OCI-LY7 (cell line): ENCODE measurements around the gene CDKAL1. TPM values are rescaled to one million over a fixed set of nuclear protein-coding genes. Genes with fewer than 3 reads are reported as not detected.

Source experiments
- BruUV-seq: library from RNA; stranded (reverse); fragments of 400-500 nt; replicated peaks from 2 replicates; lab custom pipeline; 2021; lab: Mats Ljungman, UMichigan
- CTCF ChIA-PET: fragments of 300-600 bp; sonication (Branson Sonifier 250); formaldehyde crosslinking; loops from one replicate; lab custom pipeline; 2022; ENCODE audit warnings: antibody characterized with exemption; ENCODE audit not compliant: unreplicated experiment; lab: Charles Lee
- POLR2A ChIA-PET: fragments of 300-600 bp; sonication (Branson Sonifier 250); formaldehyde crosslinking; loops from one replicate; lab custom pipeline; 2022; ENCODE audit warnings: antibody characterized with exemption; lab: Charles Lee
- DNase-seq: peaks from one replicate; pipeline ENCODE4 v3.0.0-alpha.2; 2015; ENCODE audit warnings: low spot score
- H2AFZ ChIP-seq: fragments of 200-600 bp; sonication (generic), shearing (Covaris generic); 2 replicates; pipeline ENCODE4 v1.6.1; 2014; ENCODE audit warnings: mild to moderate bottlenecking, antibody characterized with exemption, low read length, moderate library complexity
- H3K27ac ChIP-seq: fragments of 200-600 bp; sonication (generic); 2 replicates; pipeline ENCODE4 v1.5.1; 2014; ENCODE audit warnings: mixed run types, low read depth, mild to moderate bottlenecking, moderate library complexity, low read length, inconsistent platforms; ENCODE audit not compliant: poor library complexity, severe bottlenecking
- H3K36me3 ChIP-seq: fragments of 200-600 bp; sonication (generic); 2 replicates; pipeline ENCODE4 v1.6.1; 2014; ENCODE audit warnings: mild to moderate bottlenecking, antibody characterized with exemption, low read length, moderate library complexity, mixed read lengths; ENCODE audit not compliant: insufficient read depth
- H3K4me1 ChIP-seq: fragments of 200-600 bp; sonication (generic); 2 replicates; pipeline ENCODE4 v1.5.1; 2014; ENCODE audit warnings: mild to moderate bottlenecking, low read length; ENCODE audit not compliant: insufficient read depth, poor library complexity, severe bottlenecking
- H3K4me2 ChIP-seq: fragments of 200-600 bp; sonication (generic); 2 replicates; pipeline ENCODE4 v1.6.1; 2014; ENCODE audit warnings: mild to moderate bottlenecking, low read length
- H3K4me3 ChIP-seq: fragments of 200-600 bp; sonication (generic); 2 replicates; pipeline ENCODE4 v1.5.1; 2014; ENCODE audit warnings: mild to moderate bottlenecking, low read depth, low read length; ENCODE audit not compliant: poor library complexity, severe bottlenecking
- H3K79me2 ChIP-seq: fragments of 200-600 bp; sonication (generic); 2 replicates; pipeline ENCODE4 v1.6.1; 2016; ENCODE audit warnings: low read depth, mild to moderate bottlenecking, low read length, moderate library complexity, mixed read lengths; ENCODE audit not compliant: insufficient read depth
- H3K9me2 ChIP-seq: fragments of 200-600 bp; sonication (generic); 2 replicates; pipeline ENCODE4 v1.6.1; 2016; ENCODE audit warnings: mild to moderate bottlenecking, low read length, mixed read lengths; ENCODE audit not compliant: insufficient read depth
- H3K9me3 ChIP-seq: fragments of 200-600 bp; sonication (generic); 2 replicates; pipeline ENCODE4 v1.6.1; 2014; ENCODE audit warnings: mild to moderate bottlenecking, mixed run types, low read length, mixed read lengths
- H4K20me1 ChIP-seq: fragments of 200-600 bp; sonication (generic); 2 replicates; pipeline ENCODE4 v1.6.1; 2014; ENCODE audit warnings: mild to moderate bottlenecking, antibody characterized with exemption, low read length, moderate library complexity, mixed read lengths; ENCODE audit not compliant: insufficient read depth
- EZH2phosphoT487 ChIP-seq: fragments of 200-600 bp; sonication (generic); IDR thresholded peaks from 2 replicates; pipeline ENCODE4 v1.6.1; 2018; ENCODE audit warnings: low read depth, borderline replicate concordance, mild to moderate bottlenecking, mixed run types, antibody characterized with exemption, low read length, moderate library complexity, mixed read lengths
- intact Hi-C: fragments of 100-400 bp; cut with micrococcal nuclease; formaldehyde crosslinking; loops from one replicate; pipeline ENCODE4 v1.10.0; 2022; ENCODE audit not compliant: unreplicated experiment
- total RNA-seq, 2 experiments: library from RNA; depleted of rRNA in 1 of 2; stranded (reverse); fragments of >200 nt in 1 of 2; shearing (Covaris generic) in 1 of 2; gene quantifications; 2 replicates each; pipeline ENCODE4 v1.2.3, GENCODE V29; 2014 to 2022
- TF ChIP-seq, protein P1 (sequence below): fragments of 200-600 bp; sonication (generic); conservative IDR thresholded peaks from 2 replicates; pipeline ENCODE4 v1.5.1; 2014; ENCODE audit warnings: mild to moderate bottlenecking, antibody characterized with exemption, low read length, moderate library complexity, mixed read lengths

Gene CDKAL1
- total RNA-seq, 2 experiments from 2014 or later = 19.9 to 21.1 TPM

DNA sequence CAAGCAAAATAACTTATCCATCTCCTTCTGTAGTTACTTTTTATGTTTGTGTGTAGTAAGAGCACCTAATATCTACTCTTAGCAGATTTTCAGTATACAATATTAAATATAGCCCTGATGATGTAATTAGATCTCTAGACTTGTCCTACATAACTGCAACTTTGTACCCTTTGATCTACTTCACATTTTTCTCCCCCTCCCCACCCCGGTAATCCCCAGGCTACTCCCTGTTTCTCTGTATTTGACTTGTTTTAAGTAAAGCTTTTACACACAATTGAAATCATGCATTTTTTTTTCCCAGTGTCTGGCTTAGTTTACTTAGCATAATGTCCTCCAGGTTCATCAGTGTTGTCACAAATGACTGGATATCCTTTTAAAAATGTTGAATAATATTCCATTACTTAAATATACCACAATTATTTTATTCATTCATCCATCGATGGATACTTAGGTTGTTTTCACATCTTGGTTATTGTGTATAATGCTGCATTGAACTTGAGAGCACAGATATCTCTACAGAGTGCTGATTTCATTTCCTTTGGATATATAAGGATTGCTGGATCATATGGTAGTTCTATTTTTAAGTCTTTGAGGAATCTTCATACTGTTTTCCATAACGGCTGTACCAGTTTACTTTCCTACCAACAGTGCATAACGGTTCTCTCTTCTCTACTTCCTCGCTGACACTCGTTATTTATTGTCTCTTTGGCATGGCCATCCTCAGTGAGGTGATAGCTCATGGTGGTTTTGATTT, 212.7 kb downstream of the CDKAL1 start:
- Histone ChIP-seq H3K9me2 (no peaks in the 10 kb centered on the region), H3K36me3 (no peaks in the 10 kb centered on the region), H3K4me1 (no peaks in the 10 kb centered on the region), H2AFZ (no peak overlapping the region), H3K4me3 (no peak overlapping the region), H3K27ac (no peak overlapping the region), H3K9me3 (no peaks in the 10 kb centered on the region), H4K20me1 (0 out of 2 replicates have a peak, but pooled peaks cover 4% of the 10 kb centered on the region), H3K79me2 (no peaks in the 10 kb centered on the region), H3K4me2 (no peak overlapping the region)
- no TSS peak for BruUV-seq
- intact Hi-C loops = no loop called here
- POLR2A ChIA-PET = no interaction called here
- DNase-seq = no peak
- no peak for TF ChIP-seq EZH2phosphoT487
- TF ChIP-seq, protein P1, sequence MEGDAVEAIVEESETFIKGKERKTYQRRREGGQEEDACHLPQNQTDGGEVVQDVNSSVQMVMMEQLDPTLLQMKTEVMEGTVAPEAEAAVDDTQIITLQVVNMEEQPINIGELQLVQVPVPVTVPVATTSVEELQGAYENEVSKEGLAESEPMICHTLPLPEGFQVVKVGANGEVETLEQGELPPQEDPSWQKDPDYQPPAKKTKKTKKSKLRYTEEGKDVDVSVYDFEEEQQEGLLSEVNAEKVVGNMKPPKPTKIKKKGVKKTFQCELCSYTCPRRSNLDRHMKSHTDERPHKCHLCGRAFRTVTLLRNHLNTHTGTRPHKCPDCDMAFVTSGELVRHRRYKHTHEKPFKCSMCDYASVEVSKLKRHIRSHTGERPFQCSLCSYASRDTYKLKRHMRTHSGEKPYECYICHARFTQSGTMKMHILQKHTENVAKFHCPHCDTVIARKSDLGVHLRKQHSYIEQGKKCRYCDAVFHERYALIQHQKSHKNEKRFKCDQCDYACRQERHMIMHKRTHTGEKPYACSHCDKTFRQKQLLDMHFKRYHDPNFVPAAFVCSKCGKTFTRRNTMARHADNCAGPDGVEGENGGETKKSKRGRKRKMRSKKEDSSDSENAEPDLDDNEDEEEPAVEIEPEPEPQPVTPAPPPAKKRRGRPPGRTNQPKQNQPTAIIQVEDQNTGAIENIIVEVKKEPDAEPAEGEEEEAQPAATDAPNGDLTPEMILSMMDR = no peak
- CTCF ChIA-PET = no interaction called here

DNA sequence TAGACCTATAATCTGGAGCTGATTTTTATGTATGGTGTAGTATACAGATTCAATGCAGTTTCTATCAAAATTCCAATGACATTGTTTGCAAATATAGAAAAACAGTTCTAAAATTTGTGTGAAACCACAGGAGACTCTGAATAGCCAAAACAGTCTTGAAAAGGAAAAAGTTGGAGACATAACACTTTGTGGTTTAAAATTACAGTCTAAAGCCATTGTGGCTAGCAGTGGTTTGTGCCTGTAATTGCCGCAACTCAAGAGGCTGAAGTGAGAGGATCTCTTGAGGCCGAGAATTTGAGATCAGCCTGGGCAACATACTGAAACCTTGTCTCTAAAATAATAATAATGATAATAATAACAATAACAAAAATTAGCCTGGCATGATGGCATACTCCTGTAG, 213.7 kb downstream of the CDKAL1 start:
- Histone ChIP-seq H3K4me3 (no peak overlapping the region), H4K20me1 (0 out of 2 replicates have a peak, but pooled peaks cover 4% of the 10 kb centered on the region), H3K27ac (no peak overlapping the region), H3K9me3 (no peaks in the 10 kb centered on the region), H2AFZ (no peak overlapping the region), H3K36me3 (no peaks in the 10 kb centered on the region), H3K79me2 (no peaks in the 10 kb centered on the region), H3K9me2 (no peaks in the 10 kb centered on the region), H3K4me1 (no peaks in the 10 kb centered on the region), H3K4me2 (no peak overlapping the region)
- ChIA-PET CTCF (no interaction called here), POLR2A (interaction anchor here (0.6 kb wide), 1 partner anchor 47 kb away, joined by 4 read pairs; no protein-coding TSS in a partner anchor)
- DNase-seq = no peak
- intact Hi-C loops = no loop called here
- TF ChIP-seq EZH2phosphoT487 = no peak
- TF ChIP-seq, protein P1 = no peak
- BruUV-seq = no TSS peak

DNA sequence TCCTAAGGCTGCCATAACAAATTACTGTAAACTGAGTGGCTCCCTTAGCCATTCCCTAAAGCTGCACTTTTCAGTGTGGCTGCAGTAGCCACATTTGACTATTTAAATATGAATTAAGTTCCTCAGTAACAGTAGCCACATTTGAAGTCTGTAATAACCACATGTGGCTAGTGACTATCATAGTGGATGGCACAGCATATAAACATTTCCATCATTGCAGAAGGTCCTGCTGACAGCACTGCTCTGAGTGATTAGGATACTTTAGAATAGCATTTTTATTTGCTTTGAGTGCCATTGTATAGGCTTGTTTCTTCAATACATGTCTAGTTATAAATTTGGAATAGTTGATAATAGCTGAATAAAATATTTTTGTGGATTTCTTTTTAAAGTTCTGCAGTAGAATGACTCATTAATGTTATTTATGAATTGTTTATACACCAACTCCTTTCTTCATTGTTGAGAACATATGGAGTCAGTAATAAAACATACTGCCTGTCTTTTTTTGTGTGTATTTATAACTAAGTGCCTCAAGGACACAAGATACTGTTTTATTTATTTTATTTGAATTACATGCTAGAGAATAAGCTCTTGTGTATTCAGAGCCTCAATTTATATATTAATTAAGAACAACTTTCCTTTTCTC, 217.2 kb downstream of the CDKAL1 start:
- BruUV-seq = no TSS peak
- H3K36me3 ChIP-seq = no peaks in the 10 kb centered on the region
- no peaks in the 10 kb centered on the region for H3K9me2 ChIP-seq
- H2AFZ ChIP-seq = no peak overlapping the region
- no peak overlapping the region for H3K4me2 ChIP-seq
- H4K20me1 ChIP-seq = no peaks in the 10 kb centered on the region
- TF ChIP-seq, protein P1 = no peak
- TF ChIP-seq EZH2phosphoT487 = no peak
- H3K79me2 ChIP-seq = no peaks in the 10 kb centered on the region
- no peak for DNase-seq
- no peaks in the 10 kb centered on the region for H3K9me3 ChIP-seq
- ChIA-PET CTCF (no interaction called here), POLR2A (interaction anchor here (0.6 to 1.0 kb wide), 4 partner anchors 15 to 1135 kb away, joined by 3 to 5 read pairs (median 3); no protein-coding TSS in a partner anchor)
- no peak overlapping the region for H3K4me3 ChIP-seq
- intact Hi-C loops = no loop called here
- no peaks in the 10 kb centered on the region for H3K4me1 ChIP-seq
- H3K27ac ChIP-seq = no peak overlapping the region
